Measurements from ENCODE around the gene PCYT1A. TPM values are rescaled to one million over a fixed set of nuclear protein-coding genes. Genes with fewer than 3 reads are reported as not detected.
A peak's percentile ranks its signal among the peaks of the same experiment; 100 is the strongest.

Gene PCYT1A
- 37.0 TPM for total RNA-seq (ENCODE audit: unreplicated experiment)
- long read RNA-seq, partial matches to known transcripts, result 0 of 5 reads
- long read RNA-seq, other reads (novel, unspliced or antisense), result 4 of 5 reads

- no peaks in the 10 kb centered on the region for H3K36me3 Mint-ChIP-seq (ENCODE audit: unreplicated experiment)
- H3K9me3 Mint-ChIP-seq (ENCODE audit: unreplicated experiment), result peaks cover 8% of the 10 kb centered on the region
- peak; percentile 84 for DNase-seq
- no peak for TF ChIP-seq CTCF (IDR thresholded peaks at IDR 0.05; ENCODE audit: partially characterized antibody, unreplicated experiment)
- H3K27me3 Mint-ChIP-seq (ENCODE audit: unreplicated experiment), result peaks cover 4% of the 10 kb centered on the region
- peak within 1 kb of the TSS; percentile 97 for H3K27ac Mint-ChIP-seq (ENCODE audit: unreplicated experiment)
- H3K4me1 Mint-ChIP-seq (ENCODE audit: low read depth, unreplicated experiment), result peaks cover 15% of the 10 kb centered on the region
- H3K4me3 Mint-ChIP-seq (ENCODE audit: unreplicated experiment), result peak within 1 kb of the TSS; percentile 100
Observed at GRCh38 chr3:196287440-196288140, at the start of gene PCYT1A. TSS of gene PCYT1A (minus strand) at chr3:196287726. CDS start at chr3:196270531, 17,195 bp downstream.

- Mint-ChIP-seq H3K4me1 (ENCODE audit: low read depth, unreplicated experiment) (no peaks in the 10 kb centered on the region), H3K4me3 (ENCODE audit: unreplicated experiment) (no peak overlapping the region), H3K36me3 (ENCODE audit: unreplicated experiment) (no peaks in the 10 kb centered on the region), H3K27me3 (ENCODE audit: unreplicated experiment) (no peaks in the 10 kb centered on the region), H3K9me3 (ENCODE audit: unreplicated experiment) (peaks cover 6% of the 10 kb centered on the region), H3K27ac (ENCODE audit: unreplicated experiment) (no peak overlapping the region)
- TF ChIP-seq CTCF (IDR thresholded peaks at IDR 0.05; ENCODE audit: partially characterized antibody, unreplicated experiment), result no peak
- DNase-seq, result no peak
Observed at GRCh38 chr3:196336319-196337145, 49.0 kb upstream of the PCYT1A start.

- H3K27ac Mint-ChIP-seq (ENCODE audit: unreplicated experiment), result no peak overlapping the region
- H3K36me3 Mint-ChIP-seq (ENCODE audit: unreplicated experiment), result no peaks in the 10 kb centered on the region
- peaks cover 6% of the 10 kb centered on the region for H3K9me3 Mint-ChIP-seq (ENCODE audit: unreplicated experiment)
- no peaks in the 10 kb centered on the region for H3K4me1 Mint-ChIP-seq (ENCODE audit: low read depth, unreplicated experiment)
- no peak for TF ChIP-seq CTCF (IDR thresholded peaks at IDR 0.05; ENCODE audit: partially characterized antibody, unreplicated experiment)
- H3K27me3 Mint-ChIP-seq (ENCODE audit: unreplicated experiment), result no peaks in the 10 kb centered on the region
- DNase-seq, result no peak
- H3K4me3 Mint-ChIP-seq (ENCODE audit: unreplicated experiment), result no peak overlapping the region
Observed at GRCh38 chr3:196335503-196335948, 48.0 kb upstream of the PCYT1A start.

- DNase-seq, result no peak
- no peaks in the 10 kb centered on the region for H3K4me1 Mint-ChIP-seq (ENCODE audit: low read depth, unreplicated experiment)
- H3K36me3 Mint-ChIP-seq (ENCODE audit: unreplicated experiment), result no peaks in the 10 kb centered on the region
- H3K9me3 Mint-ChIP-seq (ENCODE audit: unreplicated experiment), result peaks cover 6% of the 10 kb centered on the region
- TF ChIP-seq CTCF (IDR thresholded peaks at IDR 0.05; ENCODE audit: partially characterized antibody, unreplicated experiment), result no peak
- H3K27me3 Mint-ChIP-seq (ENCODE audit: unreplicated experiment), result no peaks in the 10 kb centered on the region
- no peak overlapping the region for H3K27ac Mint-ChIP-seq (ENCODE audit: unreplicated experiment)
- H3K4me3 Mint-ChIP-seq (ENCODE audit: unreplicated experiment), result no peak overlapping the region
Observed at GRCh38 chr3:196334982-196335381, 47.5 kb upstream of the PCYT1A start.
